Pancreas (tissue), 10 donors: ENCODE results near the gene REC8. TPM values are rescaled to one million over a fixed set of nuclear protein-coding genes. Genes with fewer than 3 reads are reported as not detected.

Source experiments
- ATAC-seq, 4 donors: fragments of 200-7000 bp; cut with Tn5 transposase; one replicate each; pipeline versions ENCODE4 v1.8.0 to v1.9.1; 2020; ENCODE audit warnings: mild to moderate bottlenecking in 4 of 4, moderate library complexity in 4 of 4
- DNase-seq, 6 donors: peaks; one replicate each; pipeline ENCODE4 v3.0.0-alpha.2; 2020
- FAIRE-seq: peaks from 2 replicates; lab custom pipeline; 2012; peaks lifted over from hg19 to GRCh38; lab: Jason Lieb, UNC
- H3K27ac ChIP-seq, 4 donors: fragments of 200-600 bp; sonication (generic); 1 replicate in 3 of 4; 2 replicates in 1 of 4; pipeline versions ENCODE4 v1.5.0 to v1.8.0; 2020
- H3K27me3 ChIP-seq, 4 donors: fragments of 200-600 bp; one replicate each; pipeline ENCODE4 v1.8.0; 2021
- H3K36me3 ChIP-seq, 3 donors: fragments of 200-600 bp; sonication (generic) in 1 of 3; one replicate each; pipeline versions ENCODE4 v1.5.0 to v1.8.0; 2020 to 2021
- H3K4me1 ChIP-seq, 3 donors: fragments of 200-600 bp; one replicate each; pipeline ENCODE4 v1.8.0; 2021
- H3K4me3 ChIP-seq, 4 donors: fragments of 200-600 bp; sonication (generic) in 2 of 4; one replicate each; pipeline versions ENCODE4 v1.5.0 to v1.8.0; 2020 to 2021
- H3K9me3 ChIP-seq, 4 donors: fragments of 200-600 bp; one replicate each; pipeline ENCODE4 v1.8.0; 2021
- WGBS, 2 donors: extraction: QIAGEN DNeasy Blood & Tissue Kit; methylation state at CpG; one replicate each; pipeline ENCODE4 v1.1.7; 2013; 5-methylcytosine and 5-hydroxymethylcytosine counted together
- intact Hi-C, 3 donors: fragments of 100-400 bp; cut with DNase I; formaldehyde crosslinking; loops; one replicate each; pipeline versions ENCODE4 v1.11.1 to v1.14.2; 2022
- polyA plus RNA-seq, 2 donors: library from polyadenylated mRNA; stranded (reverse); fragments of 200-250 nt; gene quantifications; one replicate each; pipeline ENCODE4 v1.2.3, GENCODE V29; 2013
- total RNA-seq, 6 donors: library from RNA; stranded (reverse); fragmentation: NEBNext Ultra II Directional in 4 of 6; extraction: Animal tissue kit (Norgen Biotek cat#: 25700) in 4 of 6; gene quantifications; one replicate each; pipeline versions ENCODE4 v1.2.1 to v1.2.4, GENCODE V29; 2021 to 2023
- TF ChIP-seq, protein P1 (sequence below), 4 donors: fragments of 200-600 bp; sonication (generic) in 3 of 4; IDR thresholded peaks; one replicate each; pipeline versions ENCODE4 v1.5.0 to v1.8.0; 2021; ENCODE audit warnings: antibody characterized with exemption in 4 of 4
- donor health status: healthy with polysubstance abuse.
- donor health status: DM: no; HTN: no; CAD: no; lungs with moderate emphysema.
- donor health status: DM: no; HTN: no; CAD: no.
- donor health status: control.
- donor health status: control.
- donor health status: Bipolar disorder and iron deficiency.
- donor health status: DM: yes; HTN: yes; CAD: no.
- donor health status: DM: no; HTN: no; CAD: no.
- donor health status: DM: no; HTN: no; CAD: no.
- donor health status: DM: yes; HTN: yes; CAD: no.

Gene REC8
- total and polyA plus RNA-seq, 8 donors = 3.5 to 41.1 (median 5.1) TPM

DNA sequence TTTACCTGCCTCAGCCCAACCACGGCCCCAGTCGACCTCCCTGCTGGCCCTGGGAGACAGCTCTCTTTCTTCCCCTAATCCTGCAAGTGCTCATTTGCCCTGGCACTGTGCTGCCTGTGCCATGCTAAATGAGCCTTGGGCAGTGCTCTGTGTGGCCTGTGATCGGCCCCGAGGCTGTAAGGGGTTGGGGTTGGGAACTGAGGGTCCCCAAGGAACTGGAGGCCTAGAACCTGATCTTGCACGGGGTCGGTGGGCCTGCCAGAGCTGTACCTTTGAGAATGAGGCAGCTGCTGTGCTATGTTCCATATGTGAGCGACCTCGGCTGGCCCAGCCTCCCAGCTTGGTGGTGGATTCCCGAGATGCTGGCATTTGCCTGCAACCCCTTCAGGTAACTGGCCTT lies 21.8 kb upstream of the REC8 start:
- TF ChIP-seq, protein P1, sequence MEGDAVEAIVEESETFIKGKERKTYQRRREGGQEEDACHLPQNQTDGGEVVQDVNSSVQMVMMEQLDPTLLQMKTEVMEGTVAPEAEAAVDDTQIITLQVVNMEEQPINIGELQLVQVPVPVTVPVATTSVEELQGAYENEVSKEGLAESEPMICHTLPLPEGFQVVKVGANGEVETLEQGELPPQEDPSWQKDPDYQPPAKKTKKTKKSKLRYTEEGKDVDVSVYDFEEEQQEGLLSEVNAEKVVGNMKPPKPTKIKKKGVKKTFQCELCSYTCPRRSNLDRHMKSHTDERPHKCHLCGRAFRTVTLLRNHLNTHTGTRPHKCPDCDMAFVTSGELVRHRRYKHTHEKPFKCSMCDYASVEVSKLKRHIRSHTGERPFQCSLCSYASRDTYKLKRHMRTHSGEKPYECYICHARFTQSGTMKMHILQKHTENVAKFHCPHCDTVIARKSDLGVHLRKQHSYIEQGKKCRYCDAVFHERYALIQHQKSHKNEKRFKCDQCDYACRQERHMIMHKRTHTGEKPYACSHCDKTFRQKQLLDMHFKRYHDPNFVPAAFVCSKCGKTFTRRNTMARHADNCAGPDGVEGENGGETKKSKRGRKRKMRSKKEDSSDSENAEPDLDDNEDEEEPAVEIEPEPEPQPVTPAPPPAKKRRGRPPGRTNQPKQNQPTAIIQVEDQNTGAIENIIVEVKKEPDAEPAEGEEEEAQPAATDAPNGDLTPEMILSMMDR (IDR thresholded peaks at IDR 0.05) = no peak
- no peak for ATAC-seq
- WGBS, 2 donors = 83 to 87% methylated on average over 9 of the region's 9 CpGs
- intact Hi-C loops = no loop called here
- peaks cover 0 to 45% (median 29%) of the 10 kb centered on the region in 3 donors for H3K36me3 ChIP-seq
- no peak overlapping the region for H3K4me3 ChIP-seq
- H3K9me3 ChIP-seq = no peaks in the 10 kb centered on the region
- H3K4me1 ChIP-seq = peaks cover 8 to 16% (median 14%) of the 10 kb centered on the region in 3 donors
- FAIRE-seq = no peak
- no peak overlapping the region for H3K27ac ChIP-seq
- DNase-seq = peak in 1 of 6 donors; percentile 59
- H3K27me3 ChIP-seq = no peaks in the 10 kb centered on the region

DNA sequence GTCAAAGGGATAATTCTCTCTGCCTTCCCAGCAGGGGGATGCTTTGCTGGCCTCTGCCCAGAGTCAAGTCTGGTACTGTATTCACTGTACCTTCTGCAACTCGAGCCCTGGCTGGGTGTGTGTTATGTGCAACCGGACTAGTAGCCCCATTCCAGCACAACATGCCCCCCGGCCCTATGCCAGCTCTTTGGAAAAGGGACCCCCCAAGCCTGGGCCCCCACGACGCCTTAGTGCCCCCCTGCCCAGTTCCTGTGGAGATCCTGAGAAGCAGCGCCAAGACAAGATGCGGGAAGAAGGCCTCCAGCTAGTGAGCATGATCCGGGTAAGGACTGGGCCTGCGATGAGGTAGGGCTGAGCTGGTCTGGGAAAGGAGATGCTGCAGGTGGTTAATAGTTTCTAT lies 21.3 kb upstream of the REC8 start:
- Histone ChIP-seq H3K4me1 (peaks cover 4 to 11% (median 10%) of the 10 kb centered on the region in 3 donors), H3K27ac (no peak overlapping the region), H3K4me3 (no peak overlapping the region), H3K36me3 (peaks cover 3 to 50% (median 34%) of the 10 kb centered on the region in 3 donors), H3K9me3 (no peaks in the 10 kb centered on the region), H3K27me3 (no peaks in the 10 kb centered on the region)
- intact Hi-C loops = no loop called here
- ATAC-seq (no peak), DNase-seq (peak in 1 of 6 donors; percentile 60), FAIRE-seq (no peak)
- 87 to 91% methylated on average over 9 of the region's 9 CpGs for WGBS, 2 donors
- TF ChIP-seq, protein P1 (IDR thresholded peaks at IDR 0.05) = no peak

GRCh38 chr14:24150993-24151392 lies 20.9 kb upstream of the REC8 start:
- whole genome bisulfite sequencing, 2 donors = 85 to 86% methylated on average over 8 to 9 of the region's 9 CpGs
- no peak overlapping the region for H3K27ac ChIP-seq
- DNase-seq = peak in 2 of 6 donors; percentile 40
- no peak for FAIRE-seq
- H3K4me3 ChIP-seq = no peak overlapping the region
- intact Hi-C loops = no loop called here
- H3K36me3 ChIP-seq = peaks cover 3 to 54% (median 35%) of the 10 kb centered on the region in 3 donors
- H3K4me1 ChIP-seq = peaks cover 0 to 7% (median 6%) of the 10 kb centered on the region in 3 donors
- TF ChIP-seq, protein P1 (IDR thresholded peaks at IDR 0.05) = no peak
- H3K9me3 ChIP-seq = no peaks in the 10 kb centered on the region
- H3K27me3 ChIP-seq = no peaks in the 10 kb centered on the region
- ATAC-seq = no peak

GRCh38 chr14:24151404-24152080 lies 20.3 kb upstream of the REC8 start:
- WGBS, 2 donors = 94% methylated on average over 16 of the region's 16 CpGs
- DNase-seq (peak in 2 of 6 donors; percentile 50 to 67), ATAC-seq (no peak), FAIRE-seq (no peak)
- Histone ChIP-seq H3K4me3 (no peak overlapping the region), H3K4me1 (peaks cover 0 to 7% (median 6%) of the 10 kb centered on the region in 3 donors), H3K27ac (no peak overlapping the region), H3K27me3 (no peaks in the 10 kb centered on the region), H3K36me3 (peaks cover 3 to 59% (median 37%) of the 10 kb centered on the region in 3 donors), H3K9me3 (no peaks in the 10 kb centered on the region)
- TF ChIP-seq, protein P1 (IDR thresholded peaks at IDR 0.05) = no peak
- intact Hi-C loops = no loop called here

- WGBS, 2 donors = 96 to 97% methylated on average over 10 of the region's 10 CpGs
- DNase-seq (peak in 1 of 6 donors; percentile 42), ATAC-seq (no peak), FAIRE-seq (no peak)
- Histone ChIP-seq H3K9me3 (no peaks in the 10 kb centered on the region), H3K4me1 (no peaks in the 10 kb centered on the region), H3K36me3 (peaks cover 8 to 65% (median 37%) of the 10 kb centered on the region in 3 donors), H3K4me3 (no peak overlapping the region), H3K27ac (no peak overlapping the region), H3K27me3 (no peaks in the 10 kb centered on the region)
- TF ChIP-seq, protein P1 (IDR thresholded peaks at IDR 0.05) = no peak
- intact Hi-C loops = no loop called here
Observed at GRCh38 chr14:24155100-24155499, 16.8 kb upstream of the REC8 start.
